Naive thymus-derived CD8-positive, alpha-beta T cell (primary cell): Measurements from ENCODE around the gene POR. TPM values are rescaled to one million over a fixed set of nuclear protein-coding genes. Genes with fewer than 3 reads are reported as not detected.
"Not testable (repeated sequence)": the region's sequence is repeated elsewhere in the genome, so short reads cannot be mapped to it uniquely, and the experiment has no call there.

Experiments used
- ATAC-seq, 2 donors: fragments of 150-1000 bp; cut with Tn5 transposase in 1 of 2; sonication (Bioruptor Pico), chemical (Tn5 transposase) in 1 of 2; 1 replicate in 1 of 2; 2 replicates in 1 of 2; pipeline ENCODE4 v1.10.0; 2021; ENCODE audit warnings: mild to moderate bottlenecking in 2 of 2, moderate library complexity in 2 of 2
- POLR2A ChIA-PET: fragments of 350-600 bp; sonication (Branson Sonifier 250); formaldehyde crosslinking; loops from one replicate; lab custom pipeline; 2021; ENCODE audit warnings: antibody characterized with exemption; lab: Charles Lee
- DNase-seq, 10 donors: peaks; one replicate each; pipeline versions ENCODE4 v3.0.0 to v3.0.0-alpha.2; 2020 to 2022
- H3K27ac Mint-ChIP-seq, 10 donors: one replicate each; pipeline ENCODE4 v1.8.0; 2020 to 2022; ENCODE audit warnings: mild to moderate bottlenecking in 10 of 10, mixed read lengths in 10 of 10, moderate library complexity in 4 of 10, inconsistent platforms in 1 of 10
- H3K27me3 Mint-ChIP-seq, 5 donors: one replicate each; pipeline ENCODE4 v1.8.0; 2021 to 2022; ENCODE audit warnings: mixed read lengths in 5 of 5
- H3K36me3 Mint-ChIP-seq, 3 donors: one replicate each; pipeline ENCODE4 v1.8.0; 2020 to 2022; ENCODE audit warnings: mixed read lengths in 3 of 3, mild to moderate bottlenecking in 2 of 3, inconsistent platforms in 1 of 3
- H3K4me1 Mint-ChIP-seq, 4 donors: one replicate each; pipeline ENCODE4 v1.8.0; 2021 to 2022; ENCODE audit warnings: mixed read lengths in 4 of 4
- H3K4me3 Mint-ChIP-seq, 10 donors: one replicate each; pipeline ENCODE4 v1.8.0; 2020 to 2022; ENCODE audit warnings: mild to moderate bottlenecking in 10 of 10, mixed read lengths in 10 of 10, moderate library complexity in 6 of 10, inconsistent platforms in 1 of 10
- H3K9me3 Mint-ChIP-seq, 9 donors: one replicate each; pipeline ENCODE4 v1.8.0; 2020 to 2022; ENCODE audit warnings: mixed read lengths in 9 of 9, mild to moderate bottlenecking in 3 of 9, inconsistent platforms in 1 of 9, moderate library complexity in 1 of 9
- microRNA-seq: library from miRNA; unstranded; fragments of <30 nt; microRNA quantifications from one replicate; pipeline ENCODE4 v1.2.0, GENCODE V29; 2022; ENCODE audit warnings: borderline microRNAs expressed
- polyA plus RNA-seq, 3 donors: library from polyadenylated mRNA; unstranded; fragments of 300-500 nt; fragmentation: Illumina TruSeq; gene quantifications; one replicate each; pipeline ENCODE4 v1.2.3, GENCODE V29; 2021
- total RNA-seq, 8 experiments: library from RNA in 2 of 8; stranded (reverse) in 2 of 8; gene quantifications; one replicate each; pipeline ENCODE4 v1.2.3 and lab custom pipeline; 2021 to 2026

The POR gene
- total and polyA plus RNA-seq, 5 experiments from 2014 or later = 32.6 to 80.3 (median 51.0) TPM

DNA sequence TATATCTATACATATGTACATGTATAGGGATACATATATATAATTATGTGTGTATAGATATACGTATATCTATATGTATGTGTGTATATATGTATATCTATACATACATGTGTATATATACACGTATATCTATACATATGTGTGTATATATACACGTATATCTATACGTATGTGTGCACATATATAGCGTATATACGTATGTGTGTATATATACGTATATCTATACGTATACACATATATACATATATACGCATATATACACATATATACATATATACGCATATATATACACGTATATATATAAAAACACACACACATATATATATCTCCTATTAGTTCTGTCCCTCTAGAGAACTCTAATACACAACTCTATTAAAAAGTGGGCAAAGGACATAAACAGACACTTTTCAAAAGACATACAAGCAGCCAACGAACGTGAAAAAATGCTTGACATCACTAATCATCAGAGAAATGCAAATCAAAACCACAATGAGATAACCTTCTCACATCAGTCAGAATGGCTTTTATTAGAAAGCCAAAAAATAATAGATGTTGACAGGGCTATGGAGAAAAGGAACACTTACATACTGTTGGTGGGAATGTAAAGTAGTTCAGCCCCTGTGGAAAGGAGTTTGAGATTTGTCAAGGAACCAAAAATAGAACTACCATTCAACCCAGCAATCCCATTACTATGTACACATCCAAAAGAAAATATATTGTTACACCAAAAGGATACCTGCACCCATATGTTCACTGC lies 101.4 kb downstream of the POR start:
- POLR2A ChIA-PET = no interaction called here
- Mint-ChIP-seq H3K4me3 (no peak overlapping the region), H3K27ac (no peak overlapping the region), H3K4me1 (peaks cover 4 to 15% (median 8%) of the 10 kb centered on the region in 4 donors), H3K36me3 (peaks cover 4 to 67% (median 45%) of the 10 kb centered on the region in 3 donors), H3K27me3 (peaks cover 0 to 3% (median 0%) of the 10 kb centered on the region in 5 donors), H3K9me3 (no peaks in the 10 kb centered on the region)
- ATAC-seq = no peak
- DNase-seq = no peak

DNA sequence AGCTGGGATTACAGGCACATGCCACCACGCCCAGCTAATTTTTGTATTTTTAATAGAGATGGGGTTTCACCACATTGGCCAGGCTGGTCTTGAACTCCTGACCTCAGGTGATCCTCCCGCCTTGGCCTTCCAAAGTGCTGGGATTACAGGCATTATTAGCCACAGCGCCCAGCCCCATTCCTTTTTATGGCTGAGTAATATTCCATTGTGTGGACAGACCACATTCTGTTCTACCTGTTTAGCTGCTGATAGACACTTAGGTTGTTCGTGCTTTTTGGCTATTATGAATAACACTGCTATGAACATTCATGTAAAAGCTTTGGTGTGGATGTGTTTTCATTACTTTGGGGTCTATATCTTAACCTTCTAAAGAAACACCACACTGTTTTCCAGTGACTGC lies 103.6 kb downstream of the POR start:
- H3K4me3 Mint-ChIP-seq, DNase-seq, ATAC-seq, H3K27ac Mint-ChIP-seq, POLR2A ChIA-PET, H3K9me3 Mint-ChIP-seq, H3K27me3 Mint-ChIP-seq: not testable (repeated sequence)
- Mint-ChIP-seq H3K4me1 (peaks cover 8 to 19% (median 13%) of the 10 kb centered on the region in 4 donors), H3K36me3 (peaks cover 4 to 63% (median 36%) of the 10 kb centered on the region in 3 donors)

DNA sequence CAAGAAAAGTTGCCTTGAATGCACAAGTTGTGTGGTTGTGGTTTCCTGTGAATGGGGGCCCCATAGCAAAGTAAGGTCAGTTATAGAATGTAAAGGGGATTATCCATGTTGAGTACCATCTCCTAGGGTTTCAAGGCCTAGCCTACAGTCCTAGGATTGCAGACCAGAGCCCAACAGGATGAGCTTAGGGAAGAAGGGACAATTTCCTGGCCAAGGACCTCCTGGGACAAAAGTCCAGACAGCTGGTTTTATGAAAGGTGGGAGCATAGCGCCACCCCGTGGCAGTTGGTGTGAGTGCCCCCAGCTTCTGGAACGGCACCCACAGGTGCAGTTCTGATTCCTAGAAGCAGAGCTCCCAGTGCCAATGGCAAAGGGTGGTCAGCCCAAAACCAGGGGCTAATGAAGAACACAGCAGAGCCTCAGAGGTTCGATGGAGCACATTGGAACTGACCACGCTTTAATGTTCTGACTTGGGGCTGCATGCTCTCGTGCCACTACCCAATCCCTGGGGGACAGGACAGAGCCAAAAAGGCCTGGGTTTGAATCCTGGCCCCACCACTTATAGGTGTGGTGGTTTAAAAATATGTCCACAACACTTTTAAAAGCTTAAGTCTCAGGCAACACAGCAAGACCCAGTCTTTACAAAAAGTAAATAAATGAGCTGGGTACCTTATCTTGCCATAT lies 105.2 kb downstream of the POR start:
- H3K4me3 Mint-ChIP-seq = peak overlapping the region in 1 of 10 donors; percentile 62
- POLR2A ChIA-PET = interaction anchor here (0.5 to 1.0 kb wide), 5 partner anchors 11 to 183 kb away, joined by 3 to 4 read pairs (median 3); partner anchors contain the start of genes MDH2, POR and STYXL1
- H3K4me1 Mint-ChIP-seq = peaks cover 8 to 19% (median 14%) of the 10 kb centered on the region in 4 donors
- H3K36me3 Mint-ChIP-seq = peaks cover 4 to 62% (median 27%) of the 10 kb centered on the region in 3 donors
- H3K27ac Mint-ChIP-seq = peak overlapping the region in 1 of 10 donors; percentile 72
- peak; percentile 55 to 75 for ATAC-seq
- H3K27me3 Mint-ChIP-seq = no peaks in the 10 kb centered on the region
- no peaks in the 10 kb centered on the region for H3K9me3 Mint-ChIP-seq
- peak; percentile 36 to 77 (median 66) for DNase-seq

DNA sequence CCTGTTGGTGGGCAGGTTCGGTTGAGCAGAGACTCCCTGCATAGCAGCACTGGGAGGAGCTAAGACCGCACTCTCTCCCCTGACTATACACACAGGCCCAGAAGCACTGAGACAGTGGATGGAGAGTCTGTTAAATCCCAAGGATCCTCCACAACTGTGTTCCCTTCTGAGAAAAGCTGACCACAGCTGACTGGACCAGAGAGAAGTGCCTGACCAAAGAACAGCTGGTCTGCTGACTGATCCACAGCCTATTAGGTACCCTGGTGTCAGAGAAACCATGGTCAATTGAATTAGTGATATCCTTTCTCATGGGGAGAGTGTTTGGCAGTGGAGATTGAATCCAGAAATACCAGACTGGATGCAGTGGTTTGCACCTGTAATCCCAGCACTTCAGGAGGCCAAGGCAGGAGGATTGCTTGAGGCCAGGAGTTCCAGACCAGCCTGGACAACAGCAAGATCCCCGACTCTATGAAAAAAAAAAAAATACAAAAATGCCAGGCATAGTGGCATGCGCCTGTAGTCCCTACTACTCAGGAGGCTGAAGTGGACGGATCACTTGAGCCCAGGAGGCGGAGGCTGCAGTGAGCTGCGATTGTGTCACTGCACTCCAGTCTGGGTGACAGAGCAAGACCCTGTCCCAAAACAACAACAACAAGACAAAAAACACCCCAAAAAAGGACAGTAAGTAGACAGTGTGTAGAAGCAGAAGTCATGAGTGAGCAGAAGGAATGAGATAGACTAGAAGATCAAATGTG lies 107.2 kb downstream of the POR start:
- H3K4me1 Mint-ChIP-seq = peaks cover 8 to 19% (median 14%) of the 10 kb centered on the region in 4 donors
- no peak overlapping the region for H3K4me3 Mint-ChIP-seq
- POLR2A ChIA-PET = interaction anchor here (0.6 kb wide), 1 partner anchor 9 kb away, joined by 6 read pairs; no protein-coding TSS in a partner anchor
- H3K27me3 Mint-ChIP-seq = no peaks in the 10 kb centered on the region
- H3K9me3 Mint-ChIP-seq = no peaks in the 10 kb centered on the region
- ATAC-seq (no peak), DNase-seq (no peak)
- H3K27ac Mint-ChIP-seq = no peak overlapping the region
- H3K36me3 Mint-ChIP-seq = peaks cover 4 to 64% (median 24%) of the 10 kb centered on the region in 3 donors

DNA sequence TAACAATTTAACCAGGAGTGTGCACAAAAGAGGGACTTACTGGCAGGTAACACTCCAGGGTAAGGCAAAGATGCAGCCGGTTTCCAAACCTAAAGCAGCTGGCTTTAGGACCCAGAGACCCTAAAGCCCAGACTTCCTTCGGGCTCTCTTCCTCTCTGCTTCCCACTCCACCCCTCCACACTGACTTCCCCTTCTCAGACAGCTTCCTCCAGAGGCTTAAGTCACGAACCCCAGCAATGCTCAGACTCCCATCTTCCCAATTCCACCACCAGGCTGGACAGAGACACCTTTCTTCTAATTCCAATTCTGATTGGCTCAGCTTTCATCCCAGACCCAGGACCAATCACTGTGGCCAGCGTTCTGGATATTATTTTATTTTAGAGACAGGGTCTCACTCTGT lies 108.0 kb downstream of the POR start:
- no peaks in the 10 kb centered on the region for H3K27me3 Mint-ChIP-seq
- no peak for ATAC-seq
- no peaks in the 10 kb centered on the region for H3K9me3 Mint-ChIP-seq
- H3K4me3 Mint-ChIP-seq = no peak overlapping the region
- DNase-seq = no peak
- peaks cover 4 to 62% (median 20%) of the 10 kb centered on the region in 3 donors for H3K36me3 Mint-ChIP-seq
- POLR2A ChIA-PET = interaction anchor here (0.6 kb wide), 1 partner anchor 8 kb away, joined by 6 read pairs; no protein-coding TSS in a partner anchor
- H3K27ac Mint-ChIP-seq = peak overlapping the region in 1 of 10 donors; percentile 33
- peaks cover 8 to 19% (median 14%) of the 10 kb centered on the region in 4 donors for H3K4me1 Mint-ChIP-seq

DNA sequence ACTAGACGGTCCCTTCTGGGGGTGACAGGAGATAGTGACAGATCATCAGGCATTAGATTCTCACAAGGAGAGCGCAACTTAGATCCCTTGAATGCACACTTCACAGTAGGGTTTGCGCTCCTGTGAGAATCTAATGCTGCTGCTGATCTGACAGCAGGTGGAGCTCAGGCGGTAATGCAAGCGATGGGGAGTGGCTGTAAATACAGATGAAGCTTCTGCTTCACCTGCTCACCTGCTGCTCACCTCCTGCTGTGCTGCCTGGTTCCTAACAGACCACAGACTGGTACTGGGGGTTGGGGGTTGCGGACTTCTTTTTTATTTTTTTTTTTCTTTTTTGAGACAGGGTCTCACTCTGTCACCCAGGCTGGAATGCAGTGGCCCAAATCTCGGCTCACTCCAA lies 114.7 kb downstream of the POR start:
- DNase-seq, ATAC-seq, H3K27me3 Mint-ChIP-seq, POLR2A ChIA-PET, H3K4me3 Mint-ChIP-seq, H3K4me1 Mint-ChIP-seq, H3K27ac Mint-ChIP-seq, H3K9me3 Mint-ChIP-seq: not testable (repeated sequence)
- peaks cover 0 to 26% (median 8%) of the 10 kb centered on the region in 3 donors for H3K36me3 Mint-ChIP-seq

DNA sequence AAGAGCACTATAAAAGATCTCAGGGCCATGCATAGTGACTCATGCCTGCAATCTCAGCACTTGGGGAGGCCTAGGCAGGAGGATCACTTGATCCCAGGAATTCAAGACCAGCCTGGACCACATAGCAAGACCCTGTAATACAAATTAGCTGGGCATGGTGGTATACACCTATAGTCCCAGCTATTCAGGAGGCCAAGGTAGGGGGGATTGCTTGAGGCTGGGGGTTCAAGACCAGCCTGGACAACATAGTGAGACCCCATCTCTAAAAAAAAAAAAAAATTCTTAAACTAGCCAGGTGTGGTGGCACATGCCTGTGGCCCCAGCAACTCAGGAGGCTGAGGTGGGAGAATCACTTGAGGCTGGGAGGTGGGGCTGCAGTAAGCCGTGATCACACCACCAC lies 117.0 kb downstream of the POR start:
- no peaks in the 10 kb centered on the region for H3K9me3 Mint-ChIP-seq
- POLR2A ChIA-PET = no interaction called here
- peaks cover 0 to 11% (median 6%) of the 10 kb centered on the region in 3 donors for H3K36me3 Mint-ChIP-seq
- DNase-seq (no peak), ATAC-seq (no peak)
- H3K27me3 Mint-ChIP-seq = no peaks in the 10 kb centered on the region
- H3K4me3 Mint-ChIP-seq = no peak overlapping the region
- H3K4me1 Mint-ChIP-seq = peaks cover 0 to 9% (median 6%) of the 10 kb centered on the region in 4 donors
- H3K27ac Mint-ChIP-seq = peak overlapping the region in 1 of 10 donors; percentile 51

Small RNA genes lying within 50 kb of the gene (microRNA-seq; reads per million reads assigned to microRNA genes)
- gene MIR4651 = 1.4 reads per million

Other genes starting within 250 kb of the POR start
- 1 to 10 TPM; 1.6 to 2.1 TPM for gene HIP1, start 176.2 kb upstream of the POR start, total RNA-seq
- gene HIP1, start 176.2 kb upstream of the POR start, polyA plus RNA-seq = 1 to 10 TPM in 1 of 3 donors, under 1 TPM in 2; 0.13 to 2.0 (median 0.34) TPM
- not detected for gene CCL26, start 142.9 kb upstream of the POR start, total RNA-seq
- gene CCL26, start 142.9 kb upstream of the POR start, polyA plus RNA-seq = not detected
- not detected for gene CCL24, start 101.3 kb upstream of the POR start, total RNA-seq
- gene CCL24, start 101.3 kb upstream of the POR start, polyA plus RNA-seq = not detected
- 10 to 100 TPM; 47.1 to 49.8 TPM for gene RHBDD2, start 36.1 kb upstream of the POR start, total RNA-seq
- 10 to 100 TPM; 73.7 to 89.0 (median 73.7) TPM for gene RHBDD2, start 36.1 kb upstream of the POR start, polyA plus RNA-seq
- 10 to 100 TPM; 21.5 to 31.4 TPM for gene TMEM120A, start 79.4 kb downstream of the POR start, total RNA-seq
- 10 to 100 TPM; 12.2 to 15.6 (median 14.8) TPM for gene TMEM120A, start 79.4 kb downstream of the POR start, polyA plus RNA-seq
- 10 to 100 TPM; 21.8 to 25.1 TPM for gene STYXL1, start 132.8 kb downstream of the POR start, total RNA-seq
- 10 to 100 TPM; 52.7 to 61.9 (median 55.7) TPM for gene STYXL1, start 132.8 kb downstream of the POR start, polyA plus RNA-seq
- gene MDH2, start 133.0 kb downstream of the POR start, total RNA-seq = 10 to 100 TPM; 74.8 to 82.0 TPM
- gene MDH2, start 133.0 kb downstream of the POR start, polyA plus RNA-seq = 100 to 1,000 TPM; 131 to 153 (median 149) TPM